Measurements from ENCODE around the gene RNF157.

Gene RNF157

GRCh38 chr17:76240461-76241203, at the start of gene RNF157:
Gene RNF157, minus strand, starts transcription at chr17:76240493. Its CDS starts 253 bp downstream, at chr17:76240240.
- DNase-seq = peak; percentile 87

- DNase-seq = no peak
Observed at GRCh38 chr17:76281573-76282371, 41.5 kb upstream of the RNF157 start.

GRCh38 chr17:76280650-76281049, 40.4 kb upstream of the RNF157 start:
- DNase-seq = no peak

GRCh38 chr17:76279742-76280287, 39.5 kb upstream of the RNF157 start:
- no peak for DNase-seq

GRCh38 chr17:76278952-76279741, 38.9 kb upstream of the RNF157 start:
- peak; percentile 92 for DNase-seq

- DNase-seq = no peak
Observed at GRCh38 chr17:76278268-76278908, 38.1 kb upstream of the RNF157 start.

- no peak for DNase-seq
Observed at GRCh38 chr17:76277300-76278267, 37.3 kb upstream of the RNF157 start.

GRCh38 chr17:76276461-76277299, 36.4 kb upstream of the RNF157 start:
- no peak for DNase-seq

- DNase-seq = no peak
Observed at GRCh38 chr17:76276069-76276431, 35.8 kb upstream of the RNF157 start.

GRCh38 chr17:76275382-76276068, 35.2 kb upstream of the RNF157 start:
- no peak for DNase-seq

GRCh38 chr17:76274112-76274956, 34.0 kb upstream of the RNF157 start:
- DNase-seq = peak; percentile 53

GRCh38 chr17:76273445-76274111, 33.3 kb upstream of the RNF157 start:
- DNase-seq = peak; percentile 34

GRCh38 chr17:76272541-76273444, 32.5 kb upstream of the RNF157 start:
- DNase-seq = peak; percentile 46

GRCh38 chr17:76271669-76272540, 31.6 kb upstream of the RNF157 start:
- DNase-seq = peak; percentile 40

GRCh38 chr17:76270770-76271668, 30.7 kb upstream of the RNF157 start:
- DNase-seq = peak; percentile 45
